Astrocyte (in vitro differentiated cells and primary cell): ENCODE results near the gene SLC7A10. TPM values are rescaled to one million over a fixed set of nuclear protein-coding genes. Genes with fewer than 3 reads are reported as not detected.

Experiments used
- DNase-seq: peaks from one replicate; pipeline ENCODE4 v3.0.0-alpha.2; 2010; ENCODE audit warnings: low read depth
- FAIRE-seq: peaks from 2 replicates; lab custom pipeline; 2011; peaks lifted over from hg19 to GRCh38; lab: Jason Lieb, UNC
- H2AFZ ChIP-seq: 2 replicates; pipeline ENCODE4 v1.6.0; 2012; ENCODE audit warnings: low read depth, low read length, inconsistent platforms
- H3K27ac ChIP-seq: 2 replicates; pipeline ENCODE4 v1.5.1; 2011; ENCODE audit warnings: low read depth, low read length, inconsistent platforms
- H3K27me3 ChIP-seq: 2 replicates; pipeline ENCODE4 v1.6.0; 2011; ENCODE audit warnings: low read length, inconsistent platforms; ENCODE audit not compliant: insufficient read depth
- H3K36me3 ChIP-seq: 2 replicates; pipeline ENCODE4 v1.5.1; 2011; ENCODE audit warnings: low read length, inconsistent platforms; ENCODE audit not compliant: insufficient read depth
- H3K4me1 ChIP-seq: 2 replicates; pipeline ENCODE4 v1.5.1; 2011; ENCODE audit warnings: low read length, inconsistent platforms; ENCODE audit not compliant: insufficient read depth
- H3K4me2 ChIP-seq: 2 replicates; pipeline ENCODE4 v1.6.0; 2012; ENCODE audit warnings: low read length, inconsistent platforms
- H3K4me3 ChIP-seq: 2 replicates; pipeline ENCODE4 v1.5.1; 2011; ENCODE audit warnings: low read depth, mild to moderate bottlenecking, low read length, inconsistent platforms; ENCODE audit not compliant: insufficient read depth
- H3K79me2 ChIP-seq: 2 replicates; pipeline ENCODE4 v1.6.0; 2012; ENCODE audit warnings: mild to moderate bottlenecking, low read length, inconsistent platforms; ENCODE audit not compliant: insufficient read depth
- H3K9ac ChIP-seq: 2 replicates; pipeline ENCODE4 v1.6.0; 2012; ENCODE audit warnings: mild to moderate bottlenecking, low read length, inconsistent platforms
- H3K9me3 ChIP-seq: 2 replicates; pipeline ENCODE4 v1.5.1; 2012; ENCODE audit warnings: low read depth, mild to moderate bottlenecking, low read length, inconsistent platforms; ENCODE audit not compliant: insufficient read depth
- H4K20me1 ChIP-seq: 2 replicates; pipeline ENCODE4 v1.6.0; 2012; ENCODE audit warnings: low read length, inconsistent platforms; ENCODE audit not compliant: insufficient read depth
- H3K27ac Mint-ChIP-seq: one replicate; pipeline ENCODE4 v1.8.0; 2021; ENCODE audit warnings: mild to moderate bottlenecking, mixed read lengths; ENCODE audit not compliant: unreplicated experiment
- H3K27me3 Mint-ChIP-seq: one replicate; pipeline ENCODE4 v1.8.0; 2021; ENCODE audit warnings: low read depth, mixed read lengths; ENCODE audit not compliant: unreplicated experiment
- H3K36me3 Mint-ChIP-seq: one replicate; pipeline ENCODE4 v1.8.0; 2021; ENCODE audit warnings: low read depth, mixed read lengths; ENCODE audit not compliant: unreplicated experiment
- H3K4me1 Mint-ChIP-seq: one replicate; pipeline ENCODE4 v1.8.0; 2021; ENCODE audit warnings: low read depth, mixed read lengths; ENCODE audit not compliant: unreplicated experiment
- H3K4me3 Mint-ChIP-seq: one replicate; pipeline ENCODE4 v1.8.0; 2021; ENCODE audit warnings: mild to moderate bottlenecking, moderate library complexity, mixed read lengths; ENCODE audit not compliant: unreplicated experiment
- H3K9me3 Mint-ChIP-seq: one replicate; pipeline ENCODE4 v1.8.0; 2021; ENCODE audit warnings: mild to moderate bottlenecking, mixed read lengths; ENCODE audit not compliant: unreplicated experiment
- EZH2 ChIP-seq: IDR thresholded peaks from 2 replicates; pipeline ENCODE4 v1.6.1; 2012; ENCODE audit warnings: mild to moderate bottlenecking, low read length, inconsistent platforms; ENCODE audit not compliant: insufficient read depth
- total RNA-seq: library from RNA; stranded (reverse); gene quantifications from 2 replicates; pipeline ENCODE4 v1.2.1, GENCODE V29; 2021
- TF ChIP-seq, protein P1 (sequence below): IDR thresholded peaks from 2 replicates; pipeline ENCODE4 v1.5.1; 2011; ENCODE audit warnings: low read depth, mild to moderate bottlenecking, inconsistent platforms, low read length, moderate library complexity; ENCODE audit not compliant: insufficient read depth

Gene SLC7A10
- total RNA-seq, 1 donor from 2014 or later: 0.61 TPM

DNA sequence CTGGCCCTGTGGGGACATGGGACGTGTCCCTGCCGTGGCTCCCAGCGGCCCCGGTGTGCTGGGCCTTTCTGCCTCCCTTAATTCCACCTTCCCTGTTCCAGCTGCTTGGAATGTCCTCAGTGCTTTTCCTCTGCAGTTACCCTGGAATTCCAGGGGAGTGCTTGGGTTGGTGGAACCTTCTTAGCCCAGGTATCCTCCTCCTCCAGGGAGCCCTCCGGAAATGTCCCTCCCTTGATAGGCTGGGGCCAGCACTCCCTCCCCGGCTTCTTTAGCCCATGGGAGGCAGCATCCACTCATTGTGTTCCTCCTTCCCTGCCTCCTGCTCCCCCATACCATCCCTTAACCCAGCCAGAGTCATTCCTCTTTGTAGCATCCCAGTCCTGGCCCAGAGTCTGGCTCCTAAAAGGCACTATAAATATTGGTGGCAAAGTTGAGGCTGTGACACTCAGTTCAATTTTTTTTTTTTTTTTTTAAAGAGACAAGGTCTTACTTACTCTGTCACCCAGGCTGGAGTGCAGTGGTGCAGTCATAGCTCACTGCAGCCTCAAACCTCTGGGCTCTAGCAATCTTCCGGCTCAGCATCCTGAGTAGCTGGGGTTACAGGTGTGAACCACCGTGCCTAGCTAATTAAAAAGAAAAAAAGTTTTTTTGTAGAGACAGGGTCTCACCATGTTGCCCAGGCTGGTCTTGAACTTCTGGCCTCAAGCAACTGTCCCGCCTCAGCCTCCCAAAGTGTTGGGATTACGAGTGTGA, 13.7 kb upstream of the SLC7A10 start:
- Mint-ChIP-seq H3K4me1 (no peaks in the 10 kb centered on the region), H3K36me3 (peaks cover 2% of the 10 kb centered on the region), H3K9me3 (no peaks in the 10 kb centered on the region), H3K27ac (no peak overlapping the region), H3K27me3 (peaks cover 54% of the 10 kb centered on the region), H3K4me3 (no peak overlapping the region)
- H3K27me3 ChIP-seq: no peaks in the 10 kb centered on the region
- H3K36me3 ChIP-seq: no peaks in the 10 kb centered on the region
- no peak overlapping the region for H3K4me2 ChIP-seq
- H4K20me1 ChIP-seq: no peaks in the 10 kb centered on the region
- H3K79me2 ChIP-seq: no peaks in the 10 kb centered on the region
- TF ChIP-seq, protein P1, sequence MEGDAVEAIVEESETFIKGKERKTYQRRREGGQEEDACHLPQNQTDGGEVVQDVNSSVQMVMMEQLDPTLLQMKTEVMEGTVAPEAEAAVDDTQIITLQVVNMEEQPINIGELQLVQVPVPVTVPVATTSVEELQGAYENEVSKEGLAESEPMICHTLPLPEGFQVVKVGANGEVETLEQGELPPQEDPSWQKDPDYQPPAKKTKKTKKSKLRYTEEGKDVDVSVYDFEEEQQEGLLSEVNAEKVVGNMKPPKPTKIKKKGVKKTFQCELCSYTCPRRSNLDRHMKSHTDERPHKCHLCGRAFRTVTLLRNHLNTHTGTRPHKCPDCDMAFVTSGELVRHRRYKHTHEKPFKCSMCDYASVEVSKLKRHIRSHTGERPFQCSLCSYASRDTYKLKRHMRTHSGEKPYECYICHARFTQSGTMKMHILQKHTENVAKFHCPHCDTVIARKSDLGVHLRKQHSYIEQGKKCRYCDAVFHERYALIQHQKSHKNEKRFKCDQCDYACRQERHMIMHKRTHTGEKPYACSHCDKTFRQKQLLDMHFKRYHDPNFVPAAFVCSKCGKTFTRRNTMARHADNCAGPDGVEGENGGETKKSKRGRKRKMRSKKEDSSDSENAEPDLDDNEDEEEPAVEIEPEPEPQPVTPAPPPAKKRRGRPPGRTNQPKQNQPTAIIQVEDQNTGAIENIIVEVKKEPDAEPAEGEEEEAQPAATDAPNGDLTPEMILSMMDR: no peak
- TF ChIP-seq EZH2: no peak
- H3K4me1 ChIP-seq: no peaks in the 10 kb centered on the region
- H3K9me3 ChIP-seq: no peaks in the 10 kb centered on the region
- no peak for FAIRE-seq
- H3K9ac ChIP-seq: no peak overlapping the region
- DNase-seq: no peak
- H3K4me3 ChIP-seq: no peak overlapping the region
- H2AFZ ChIP-seq: no peak overlapping the region
- H3K27ac ChIP-seq: no peak overlapping the region

DNA sequence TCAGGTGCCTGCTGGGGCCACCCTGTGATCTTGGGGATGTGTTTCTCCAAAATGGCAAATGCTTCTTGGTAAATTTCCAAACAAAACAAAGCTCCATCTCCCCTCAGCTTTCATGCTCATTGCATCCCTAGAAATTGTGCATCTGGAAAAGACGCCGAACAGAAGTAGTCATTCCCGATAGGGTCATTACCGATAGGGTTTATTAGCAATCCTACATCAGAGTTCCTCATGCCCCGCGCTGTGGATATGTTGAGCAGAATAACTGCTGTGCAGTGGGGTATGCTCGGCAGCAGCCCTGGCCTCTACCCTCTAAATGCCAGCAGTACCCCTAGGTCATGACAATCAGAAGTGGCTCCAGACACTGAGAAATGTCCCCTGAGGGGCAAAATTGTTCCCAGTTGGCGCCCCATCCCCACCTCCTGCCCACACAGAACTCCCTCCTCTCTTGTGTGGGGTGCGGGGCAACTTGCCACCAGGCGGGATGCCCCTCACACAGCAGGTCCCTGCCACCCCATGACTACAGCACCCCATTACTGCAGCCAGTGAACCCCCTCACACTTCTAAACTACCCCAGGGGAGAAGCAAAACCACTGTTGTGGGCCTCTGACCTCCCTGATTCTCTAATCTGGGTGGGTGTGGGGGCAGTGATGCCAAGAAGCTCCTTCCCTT, 13.0 kb upstream of the SLC7A10 start:
- FAIRE-seq (no peak), DNase-seq (no peak)
- peaks cover 50% of the 10 kb centered on the region for H3K27me3 Mint-ChIP-seq
- no peaks in the 10 kb centered on the region for H3K36me3 ChIP-seq
- H3K9ac ChIP-seq: no peak overlapping the region
- H4K20me1 ChIP-seq: no peaks in the 10 kb centered on the region
- H3K4me1 ChIP-seq: no peaks in the 10 kb centered on the region
- no peaks in the 10 kb centered on the region for H3K9me3 Mint-ChIP-seq
- H3K4me1 Mint-ChIP-seq: no peaks in the 10 kb centered on the region
- no peak overlapping the region for H2AFZ ChIP-seq
- no peak overlapping the region for H3K4me3 Mint-ChIP-seq
- H3K27ac ChIP-seq: no peak overlapping the region
- H3K4me2 ChIP-seq: no peak overlapping the region
- H3K36me3 Mint-ChIP-seq: peaks cover 2% of the 10 kb centered on the region
- no peak overlapping the region for H3K27ac Mint-ChIP-seq
- no peaks in the 10 kb centered on the region for H3K79me2 ChIP-seq
- TF ChIP-seq EZH2: no peak
- TF ChIP-seq, protein P1: no peak
- no peaks in the 10 kb centered on the region for H3K9me3 ChIP-seq
- no peaks in the 10 kb centered on the region for H3K27me3 ChIP-seq
- H3K4me3 ChIP-seq: no peak overlapping the region
